GM18909 (cell line): ENCODE measurements around the gene MRPS34.
"Not testable (repeated sequence)": the region's sequence is repeated elsewhere in the genome, so short reads cannot be mapped to it uniquely, and the experiment has no call there.

Experiments
- ATAC-seq: cut with Tn5 transposase; IDR thresholded peaks from one replicate; pipeline ENCODE4 v1.9.1; 2021; ENCODE audit warnings: mild to moderate bottlenecking; ENCODE audit not compliant: unreplicated experiment, poor library complexity

MRPS34 gene

DNA sequence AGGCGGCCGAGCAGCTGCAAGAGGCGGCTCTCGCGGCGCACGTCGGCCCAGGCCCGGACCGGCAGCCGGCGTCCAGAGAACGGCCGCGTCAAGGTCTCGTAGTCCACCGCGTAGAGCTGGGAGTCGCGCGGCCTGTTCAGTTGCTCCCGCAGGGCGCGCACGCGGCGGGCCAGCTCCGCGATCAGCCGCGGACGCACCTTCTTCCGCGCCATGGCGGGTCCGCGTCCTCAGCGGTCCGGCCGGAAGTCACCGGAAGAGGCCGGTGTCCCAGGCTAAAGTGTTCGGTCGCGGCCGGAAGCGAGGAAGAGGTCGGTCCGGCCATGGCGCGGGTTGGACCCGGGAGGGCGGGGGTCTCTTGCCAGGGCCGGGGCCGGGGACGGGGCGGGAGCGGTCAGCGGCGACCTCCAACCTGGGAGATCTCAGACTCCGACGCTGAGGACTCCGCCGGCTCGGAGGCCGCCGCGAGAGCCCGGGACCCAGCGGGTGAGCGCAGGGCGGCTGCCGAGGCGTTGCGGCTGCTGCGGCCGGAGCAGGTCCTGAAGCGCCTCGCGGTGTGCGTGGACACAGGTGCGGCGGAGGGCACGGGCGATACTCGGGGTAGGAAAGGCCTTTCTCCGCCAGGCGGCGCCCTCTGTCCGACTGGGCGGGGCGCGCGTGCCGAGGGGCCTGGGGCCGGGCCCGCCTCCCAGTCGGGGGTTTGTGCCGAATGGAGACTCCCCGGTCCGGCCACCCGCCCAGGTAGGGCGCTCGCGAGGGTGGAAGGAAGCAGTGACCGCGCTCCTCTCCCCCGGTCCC is at the start of gene MRPS34:
Gene MRPS34 (minus strand): TSS at position 227 of the 795 bp plus-strand sequence. CDS start 15 bp downstream, at position 212.
- peak; percentile 53 for ATAC-seq

DNA sequence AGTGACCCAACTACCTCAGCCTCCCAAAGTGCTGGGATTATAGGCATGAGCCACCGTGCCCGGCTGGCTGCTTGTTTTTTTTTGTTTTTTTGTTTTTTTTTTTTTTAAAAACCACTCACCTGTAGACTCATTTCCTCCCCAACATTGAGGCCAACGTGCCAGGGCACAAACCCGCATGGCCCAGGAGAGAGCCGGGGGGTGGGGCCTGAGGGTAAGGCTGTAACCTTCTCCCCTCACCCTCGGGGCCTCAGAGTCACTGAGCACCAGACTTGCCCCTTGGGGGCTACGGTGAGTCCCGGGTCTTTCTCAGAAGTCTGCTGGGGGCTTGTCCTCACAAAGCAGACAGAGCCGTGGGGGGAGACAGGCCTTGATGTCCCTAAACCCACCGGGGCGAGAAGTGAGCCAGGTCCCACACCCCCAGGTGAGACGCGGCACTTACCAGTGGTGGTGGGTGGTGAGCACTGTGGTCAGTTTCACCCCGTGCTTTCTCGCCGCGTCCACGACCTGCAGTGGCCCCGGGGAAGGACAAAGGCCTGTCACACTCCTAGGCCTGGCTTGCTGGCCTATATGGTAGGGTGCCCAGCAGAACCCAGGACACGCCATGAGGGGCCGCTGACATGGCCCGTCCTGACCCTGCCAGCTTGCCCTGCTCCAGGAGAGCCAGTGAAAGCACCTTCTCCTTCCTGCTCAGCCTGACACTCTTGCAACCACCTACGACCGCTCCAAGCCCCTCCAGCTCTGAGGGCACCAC is 49.1 kb upstream of the MRPS34 start:
- no peak for ATAC-seq

DNA sequence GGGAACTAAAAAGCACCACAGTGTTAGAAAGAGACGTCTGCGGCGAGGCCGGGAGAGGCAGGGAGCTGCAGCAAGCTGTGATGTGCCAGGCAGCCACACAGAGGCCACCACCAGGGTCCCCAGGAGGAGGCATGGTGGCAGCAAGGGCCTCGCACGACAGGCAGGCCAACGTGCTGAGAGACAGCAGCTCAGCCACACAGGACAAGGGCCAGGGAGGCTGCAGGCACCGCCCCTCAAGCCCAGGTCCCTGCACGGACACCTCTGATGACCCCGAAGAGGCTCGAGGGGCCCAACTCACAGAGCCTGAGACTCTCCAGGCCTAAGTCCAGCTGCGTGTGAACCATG is 48.0 kb upstream of the MRPS34 start:
- ATAC-seq, result no peak

DNA sequence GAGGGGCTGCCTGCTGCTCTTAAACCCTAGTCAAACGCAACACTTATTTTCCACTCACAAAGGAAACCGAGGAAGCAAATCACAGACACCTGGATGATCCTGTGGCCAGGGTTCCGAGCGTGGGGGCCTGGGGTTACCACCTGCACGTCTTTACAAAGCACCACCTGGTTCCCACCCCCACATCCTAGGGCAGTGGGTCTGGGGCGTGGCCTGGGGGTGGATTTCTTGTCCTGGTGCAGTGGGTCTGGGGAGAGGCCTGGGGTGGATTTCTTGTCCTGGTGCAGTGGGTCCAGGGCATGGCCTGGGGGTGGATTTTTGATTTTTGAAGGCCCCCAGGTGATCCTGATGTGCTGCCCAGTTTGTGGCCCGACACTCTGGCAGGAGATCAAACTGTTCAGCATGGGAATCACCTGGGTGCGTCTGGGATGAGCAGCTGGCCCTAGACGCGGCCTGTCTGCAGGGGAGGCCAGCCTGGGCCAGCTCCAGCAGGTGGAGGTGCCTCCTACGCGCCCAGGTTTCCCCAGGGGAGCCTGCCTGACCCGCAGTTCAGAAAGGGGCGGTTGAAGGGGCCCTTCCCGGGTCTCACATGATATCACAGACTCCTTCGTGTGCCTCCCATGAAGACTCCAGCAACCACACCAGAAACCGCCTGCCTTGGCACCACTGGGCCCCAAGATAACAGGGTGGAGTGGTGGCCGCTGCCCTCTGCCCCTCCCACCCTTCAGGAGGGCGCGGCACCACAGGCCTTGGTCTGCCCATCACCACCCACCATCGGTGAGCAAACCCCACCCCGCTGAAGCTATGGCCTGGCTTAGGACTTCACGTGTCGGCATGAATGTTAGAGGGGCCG is 47.4 kb upstream of the MRPS34 start:
- ATAC-seq, result no peak

DNA sequence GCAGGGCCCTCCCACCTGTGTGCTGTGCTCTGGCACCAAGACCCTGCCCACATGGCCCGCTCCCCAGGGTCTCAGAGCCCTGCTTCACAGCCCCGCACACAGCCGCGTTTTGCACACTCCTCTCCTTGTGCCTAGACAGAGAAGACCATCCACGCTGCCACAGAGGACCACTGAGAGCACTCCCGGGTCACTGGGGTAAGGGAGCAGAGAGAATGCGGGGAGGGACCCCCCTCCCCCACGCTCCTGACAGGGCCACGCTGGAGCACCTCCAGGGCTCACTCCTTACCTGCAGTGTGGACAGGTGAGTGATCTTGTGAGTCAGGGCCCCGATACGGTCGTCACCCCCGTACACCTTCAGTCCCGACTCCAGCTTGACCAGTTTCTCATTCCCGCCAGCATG is 46.7 kb upstream of the MRPS34 start:
- no peak for ATAC-seq

DNA sequence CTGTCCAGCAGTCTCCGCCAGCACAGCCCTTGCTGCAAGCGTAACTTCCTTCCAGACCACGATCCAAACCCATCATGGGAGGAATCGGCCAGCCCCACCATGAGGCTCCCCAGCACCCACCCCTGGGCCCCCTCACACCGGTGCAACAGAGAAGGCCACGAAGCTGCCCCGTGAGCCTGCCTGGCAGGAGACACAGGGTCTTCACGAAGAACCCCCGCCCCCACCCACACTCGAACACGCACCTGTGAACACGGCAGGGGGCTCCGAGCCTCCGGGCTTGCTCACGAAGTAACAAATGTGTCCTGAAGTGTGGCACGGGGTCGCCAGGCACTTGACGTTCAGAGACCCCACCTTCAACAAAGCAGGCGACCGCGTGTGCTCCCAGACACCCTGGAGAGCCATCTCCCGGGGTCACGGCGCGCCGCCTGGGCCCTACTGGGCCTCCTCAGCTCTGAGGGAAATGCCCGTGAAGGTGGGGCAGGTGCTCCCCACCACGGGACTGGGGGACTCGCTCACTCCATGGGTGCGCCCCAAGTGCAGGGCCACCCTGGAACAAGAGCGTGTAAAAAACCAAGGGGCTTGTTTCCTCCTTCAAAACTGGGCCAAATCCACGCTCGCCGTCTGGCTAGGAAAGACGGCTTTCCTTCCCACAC is 46.1 kb upstream of the MRPS34 start:
- no peak for ATAC-seq

DNA sequence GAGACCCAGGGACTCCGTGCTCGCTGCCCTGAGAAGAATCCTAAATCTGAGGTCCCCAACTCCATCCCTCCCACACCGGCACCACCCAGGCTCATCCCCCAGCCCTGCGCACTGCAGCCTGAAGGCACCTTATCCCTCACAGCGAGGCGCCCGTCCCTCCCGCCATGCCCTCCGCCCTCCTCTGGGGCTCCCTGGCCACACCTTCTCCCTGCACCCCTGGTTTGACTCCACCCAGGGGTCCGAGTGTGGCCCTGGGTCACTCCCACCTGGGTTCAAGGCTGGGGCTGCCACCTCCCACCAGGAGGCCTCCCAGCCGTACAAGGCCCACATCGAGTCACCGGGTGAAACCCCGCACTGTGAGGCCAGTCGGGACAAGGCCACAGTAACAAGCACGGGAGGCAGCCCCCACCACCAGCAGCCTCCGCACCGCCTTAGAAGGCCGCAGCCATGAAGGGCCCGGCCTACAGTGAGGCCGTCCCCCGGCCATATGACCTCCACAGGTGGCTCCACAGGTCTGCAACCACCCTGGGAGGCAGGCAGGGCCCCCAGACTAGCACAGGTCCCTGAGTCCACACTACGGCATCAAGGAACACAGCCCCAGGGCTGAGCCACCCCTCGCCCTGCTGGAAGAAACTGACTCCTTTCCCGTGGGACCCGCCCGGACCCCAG is 45.4 kb upstream of the MRPS34 start:
- ATAC-seq, result no peak

DNA sequence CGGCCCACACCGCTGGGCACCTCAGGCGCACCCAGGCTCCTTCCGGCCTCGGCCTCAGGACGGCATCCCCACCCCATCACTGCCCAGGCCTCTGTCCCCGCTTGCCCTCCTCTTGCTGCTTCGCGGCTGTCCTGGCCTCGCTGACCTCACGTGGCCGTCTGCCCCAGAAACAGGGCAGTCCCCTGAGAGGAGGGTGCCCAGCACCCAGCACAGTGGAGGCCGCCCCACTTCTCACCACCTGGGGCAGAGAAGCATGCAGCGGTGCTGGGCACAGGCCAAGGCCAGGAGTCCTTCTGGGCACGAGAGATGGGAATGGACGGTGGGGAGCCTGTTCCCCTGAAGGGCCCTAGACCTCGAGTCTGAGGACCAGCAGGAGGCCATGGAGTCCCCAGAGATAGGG is 44.8 kb upstream of the MRPS34 start:
- no peak for ATAC-seq

DNA sequence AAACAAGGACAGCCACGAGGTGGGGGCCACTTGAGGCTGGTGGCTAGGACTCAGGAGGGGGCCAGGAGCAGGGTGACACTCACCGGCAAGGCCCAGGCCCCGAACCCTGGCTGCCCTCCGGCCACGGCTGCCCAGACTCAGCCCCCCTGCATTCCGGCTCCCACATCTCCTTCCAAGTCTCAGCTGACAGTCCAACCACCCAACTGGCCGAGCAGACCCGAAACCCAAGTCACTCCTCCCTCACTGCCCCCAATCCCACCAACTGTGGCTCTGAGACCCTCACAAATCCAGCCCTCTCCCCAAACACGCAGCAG is 44.3 kb upstream of the MRPS34 start:
- ATAC-seq, result no peak

DNA sequence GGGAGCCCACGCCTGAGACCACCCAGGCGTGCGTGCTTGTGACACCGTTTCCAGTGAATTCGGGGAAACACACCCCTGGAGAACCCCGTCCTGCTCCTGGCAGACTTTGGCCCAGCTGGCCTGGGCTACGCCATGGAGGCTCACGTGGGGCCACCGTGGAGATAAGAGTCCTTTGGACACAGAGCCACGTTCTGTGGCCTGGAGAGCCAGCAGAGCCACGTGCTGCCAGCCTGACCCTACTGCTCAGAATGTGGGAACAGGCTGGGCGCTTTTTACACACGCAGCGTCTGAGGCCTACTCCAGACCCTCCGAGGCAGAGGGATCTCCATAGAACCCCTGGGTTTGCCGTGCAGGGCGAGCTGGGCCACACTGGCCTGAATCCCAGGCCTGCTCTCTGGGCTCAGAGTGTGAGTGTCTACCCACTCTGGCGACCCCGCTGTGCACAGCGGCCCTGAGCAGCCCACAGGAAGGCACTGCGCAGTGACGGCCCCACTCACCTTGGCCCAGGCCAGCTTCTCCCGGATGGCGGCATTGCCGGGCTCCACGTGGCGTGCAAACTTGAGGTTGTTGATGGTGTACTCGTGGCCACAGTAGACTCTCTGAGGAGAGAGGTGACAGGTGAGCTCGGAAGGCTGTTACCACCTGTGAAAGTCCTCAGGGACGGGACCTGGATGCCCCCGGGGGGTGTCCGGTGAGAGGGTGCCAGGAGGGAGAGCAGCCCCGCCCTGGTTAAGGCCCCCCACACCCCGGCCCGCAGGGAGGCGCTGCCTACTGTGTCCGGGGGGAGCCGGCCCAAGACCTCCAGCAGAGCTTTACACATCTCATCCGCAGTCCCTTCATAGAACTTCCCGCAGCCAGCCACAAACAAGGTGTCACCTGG is 43.7 kb upstream of the MRPS34 start:
- no peak for ATAC-seq

DNA sequence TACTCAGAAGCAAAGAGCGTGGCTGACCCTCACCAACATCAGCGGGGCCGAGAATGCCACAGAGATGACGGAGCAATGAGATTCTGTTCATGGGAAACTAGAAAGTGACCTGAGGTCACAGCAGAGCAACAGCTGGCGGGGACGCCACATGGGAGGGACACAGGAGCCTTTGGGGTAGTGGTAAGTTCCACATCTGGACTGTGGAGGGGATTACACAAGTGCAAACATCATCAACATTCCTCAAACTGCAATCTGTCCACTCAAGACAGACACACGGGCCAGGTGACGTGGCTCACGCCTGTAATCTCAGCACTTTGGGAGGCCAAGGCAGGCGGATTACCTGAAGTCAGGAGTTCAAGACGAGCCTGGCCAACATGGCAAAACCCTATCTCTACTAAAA is 42.5 kb upstream of the MRPS34 start:
- no peak for ATAC-seq

DNA sequence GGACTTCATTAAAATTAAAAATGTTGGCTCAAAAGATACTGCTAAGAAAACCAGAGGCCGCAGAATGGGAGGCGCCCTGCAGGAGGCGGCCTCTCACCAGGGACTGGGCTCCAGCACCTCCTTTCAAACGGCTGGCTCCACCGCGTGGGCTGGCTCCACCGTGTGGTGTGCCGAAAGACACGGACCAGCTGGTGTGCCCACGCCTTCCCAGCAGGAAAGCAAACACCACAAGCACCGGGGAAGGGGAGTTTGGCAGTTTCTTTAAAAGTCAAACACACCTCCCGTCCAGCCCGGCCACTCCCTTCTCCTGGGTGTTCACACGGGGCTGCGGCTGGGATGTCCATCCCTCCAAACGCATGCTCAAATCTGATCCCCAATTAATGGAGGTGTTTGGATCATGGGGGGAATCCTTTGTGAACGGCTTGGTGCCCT is 39.8 kb upstream of the MRPS34 start:
- ATAC-seq, result no peak

DNA sequence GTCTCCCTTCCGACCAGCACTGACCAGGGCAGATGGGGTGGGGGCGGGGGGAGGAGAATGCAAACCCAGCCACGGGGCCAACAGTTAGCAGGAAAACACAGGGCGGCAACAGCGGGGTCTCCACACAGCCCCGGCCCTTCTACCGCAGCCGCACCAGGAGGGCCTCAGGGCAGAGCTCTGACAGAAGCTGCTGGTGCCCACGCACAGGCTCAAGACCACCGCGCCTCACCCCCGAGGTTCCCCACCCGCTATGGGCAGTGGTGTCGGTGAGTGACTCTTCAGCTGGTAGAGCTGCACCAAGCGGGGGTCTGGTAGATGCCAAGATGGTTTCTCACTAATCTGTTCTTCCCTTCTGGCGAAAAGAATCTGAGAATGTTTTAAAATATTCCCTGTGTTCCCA is 37.6 kb upstream of the MRPS34 start:
- no peak for ATAC-seq

DNA sequence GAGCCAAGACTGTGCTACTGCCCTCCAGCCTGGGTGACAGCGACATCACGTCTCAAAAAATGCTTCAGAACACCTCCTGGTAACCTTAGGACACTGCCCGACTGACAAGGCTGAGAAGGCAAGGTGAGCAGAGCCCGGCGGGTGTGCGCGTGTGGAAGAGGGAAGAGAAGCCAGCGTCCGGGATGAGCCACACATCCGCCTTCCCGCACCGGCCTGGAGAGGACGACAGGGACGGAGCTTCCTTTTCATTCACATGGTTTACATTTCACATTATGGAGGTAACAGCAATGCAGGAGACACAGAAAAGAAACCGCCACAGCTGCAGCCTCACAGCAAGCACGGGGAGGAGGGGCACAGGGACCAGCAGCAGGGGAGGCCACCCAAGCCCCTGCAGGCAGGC is 37.2 kb upstream of the MRPS34 start:
- no peak for ATAC-seq

DNA sequence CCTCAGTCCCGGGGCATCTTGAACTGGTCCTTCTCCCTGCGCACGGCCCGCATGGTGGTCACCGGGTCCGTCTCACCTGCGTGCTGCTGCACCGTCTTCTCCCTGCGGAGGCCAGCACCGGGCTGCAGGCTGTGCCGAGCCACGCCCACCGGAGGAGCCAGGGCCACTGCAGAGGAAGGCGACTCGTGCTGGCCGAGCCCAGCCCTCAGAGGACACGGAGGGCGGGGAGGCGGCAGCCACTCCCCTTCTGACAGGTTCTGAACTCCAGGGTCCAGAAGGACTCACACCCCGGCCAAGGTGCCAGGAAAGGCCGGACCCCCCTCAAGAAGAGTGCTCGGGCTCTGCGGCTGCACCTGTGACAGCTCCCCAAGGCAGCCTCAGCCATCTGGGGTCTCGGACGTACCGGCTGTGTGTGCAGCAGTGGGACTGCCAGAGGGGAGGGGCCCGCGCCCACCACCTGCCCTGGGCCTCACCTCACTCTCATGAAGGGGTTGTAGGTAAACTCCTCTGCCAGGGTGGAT is 36.4 kb upstream of the MRPS34 start:
- no peak for ATAC-seq

DNA sequence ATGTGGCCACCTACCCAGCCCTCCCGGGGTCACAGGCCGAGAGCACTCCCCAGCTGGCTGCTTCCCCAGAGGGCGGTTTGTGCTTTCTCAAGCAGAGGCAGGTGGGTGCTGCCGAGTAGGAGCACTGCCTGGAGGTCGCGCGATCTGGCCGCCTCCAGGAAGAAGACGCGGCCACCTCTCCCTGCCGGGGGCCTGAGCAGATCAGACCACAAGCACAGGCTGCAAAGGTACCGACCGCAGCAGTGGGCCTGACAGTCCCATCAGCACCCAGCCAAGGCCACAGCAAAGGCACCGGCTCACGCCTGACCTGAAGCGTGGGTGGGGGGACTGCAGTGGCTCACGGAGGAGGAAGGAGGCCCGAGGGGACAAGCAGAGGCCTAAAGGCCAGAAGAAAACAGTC is 35.8 kb upstream of the MRPS34 start:
- ATAC-seq, result no peak

DNA sequence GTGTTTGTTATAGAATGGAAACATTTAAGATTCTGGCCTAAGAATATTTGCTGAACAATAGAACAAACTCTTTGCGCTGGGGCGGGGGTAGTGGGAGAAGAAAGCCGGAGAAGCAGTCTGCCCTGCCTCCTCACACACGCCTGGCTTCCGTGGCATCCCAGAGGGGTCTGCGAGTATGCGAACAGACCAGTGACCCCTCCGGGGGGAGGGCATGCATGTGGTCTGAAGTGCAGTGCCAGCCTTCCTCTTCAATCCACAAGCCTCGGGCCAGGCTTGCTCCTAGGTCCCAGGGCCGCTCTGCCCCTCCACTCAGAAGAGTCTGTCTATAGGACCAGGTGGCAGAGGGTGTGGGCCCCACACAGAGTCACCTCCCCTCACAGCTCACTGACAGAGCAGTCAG is 34.7 kb upstream of the MRPS34 start:
- no peak for ATAC-seq

DNA sequence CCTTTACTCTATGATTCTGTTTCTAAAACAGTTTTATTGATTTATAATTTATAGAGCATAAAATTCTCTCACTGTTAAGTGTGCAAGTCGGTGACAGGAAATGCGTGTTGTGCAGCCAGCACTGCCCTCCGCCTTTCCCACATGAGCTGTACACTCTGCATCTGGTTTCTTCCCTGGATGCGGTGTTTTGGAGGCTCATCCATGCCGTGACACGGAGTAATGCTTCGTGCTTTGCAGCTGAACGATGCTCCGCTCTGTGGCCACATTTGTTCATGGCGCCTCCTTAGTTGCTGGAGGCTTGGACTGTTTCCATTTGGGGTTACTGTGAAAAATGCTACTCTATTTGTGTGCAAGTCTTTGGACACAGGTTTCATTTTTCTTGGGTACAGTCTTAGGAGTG is 27.8 kb upstream of the MRPS34 start:
- no peak for ATAC-seq

DNA sequence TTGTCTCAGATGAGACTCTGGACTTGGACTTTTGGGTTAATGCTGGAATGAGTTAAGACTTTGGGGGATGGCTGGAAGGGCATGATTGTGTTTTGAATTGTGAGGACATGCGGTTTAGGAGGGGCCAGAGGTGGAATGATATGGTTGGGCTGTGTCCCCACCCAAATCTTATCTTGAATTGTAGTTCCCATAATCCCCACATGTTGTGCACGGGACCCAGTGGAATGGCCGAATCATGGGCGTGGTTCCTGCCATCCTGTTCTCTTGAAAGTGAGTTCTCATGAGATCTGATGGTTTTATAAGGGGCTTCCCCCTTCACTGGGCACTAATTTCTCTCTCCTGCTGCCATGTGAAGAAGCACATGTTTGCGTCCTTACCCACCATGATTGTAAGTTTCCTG is 26.3 kb upstream of the MRPS34 start:
- not testable (repeated sequence) for ATAC-seq
